Stromal cell of bone marrow (primary cell): ENCODE results near the gene NAP1L5.

Experiments used
- DNase-seq: peaks from one replicate; pipeline ENCODE4 v3.0.0-alpha.2; 2012; ENCODE audit warnings: low read depth

Gene NAP1L5

GRCh38 chr4:88722276-88722780 is 24.7 kb upstream of the NAP1L5 start:
- no peak for DNase-seq

GRCh38 chr4:88720451-88721428 is 23.1 kb upstream of the NAP1L5 start:
- no peak for DNase-seq

DNA sequence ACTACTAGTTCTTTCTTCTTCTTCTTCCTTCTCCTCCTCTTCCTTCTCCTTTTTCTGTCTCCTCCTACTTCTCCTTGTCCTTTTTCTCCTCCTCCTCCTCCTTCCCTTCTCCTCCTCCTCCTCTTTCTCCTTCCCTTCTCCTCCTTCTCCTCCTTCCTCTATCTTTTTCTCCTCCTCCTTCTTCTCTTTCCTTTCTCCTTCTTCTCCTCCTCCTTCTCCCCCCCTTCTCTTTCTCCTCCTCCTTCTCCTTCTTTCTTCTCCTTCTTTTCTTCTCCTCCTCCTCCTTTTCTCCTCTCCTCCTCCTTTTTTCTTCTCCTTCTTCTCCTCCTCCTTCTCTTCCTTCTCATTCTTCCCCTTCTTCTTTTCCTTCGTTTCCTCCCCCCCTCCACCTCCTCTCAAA is 21.8 kb upstream of the NAP1L5 start:
- no peak for DNase-seq

DNA sequence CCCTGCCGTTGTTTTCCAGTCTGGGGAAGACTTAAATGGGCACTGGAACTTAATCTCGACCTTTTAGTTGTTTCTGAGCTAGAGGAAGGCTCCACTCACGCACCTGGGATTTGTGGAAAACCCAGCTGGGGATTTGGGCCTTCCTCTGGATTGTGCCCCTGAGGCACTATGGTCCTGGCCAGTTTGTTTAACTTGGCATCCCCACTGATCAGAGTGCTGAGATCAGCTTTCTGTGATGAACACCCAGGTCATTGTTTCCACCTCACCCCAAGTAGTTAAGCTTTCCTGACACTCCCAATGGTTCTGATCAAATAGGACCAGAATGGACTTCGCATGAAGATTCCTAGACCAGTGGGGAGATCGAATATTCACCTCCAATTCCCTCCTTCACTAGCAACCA is 20.5 kb upstream of the NAP1L5 start:
- DNase-seq: no peak

- DNase-seq: no peak
Observed at GRCh38 chr4:88713782-88714181, 16.2 kb upstream of the NAP1L5 start.

- DNase-seq: no peak
Observed at GRCh38 chr4:88709989-88710388, 12.4 kb upstream of the NAP1L5 start.

- DNase-seq: peak; percentile 65
Observed at GRCh38 chr4:88706574-88706973, 8.9 kb upstream of the NAP1L5 start.

GRCh38 chr4:88705805-88706492 is 8.3 kb upstream of the NAP1L5 start:
- DNase-seq: no peak

DNA sequence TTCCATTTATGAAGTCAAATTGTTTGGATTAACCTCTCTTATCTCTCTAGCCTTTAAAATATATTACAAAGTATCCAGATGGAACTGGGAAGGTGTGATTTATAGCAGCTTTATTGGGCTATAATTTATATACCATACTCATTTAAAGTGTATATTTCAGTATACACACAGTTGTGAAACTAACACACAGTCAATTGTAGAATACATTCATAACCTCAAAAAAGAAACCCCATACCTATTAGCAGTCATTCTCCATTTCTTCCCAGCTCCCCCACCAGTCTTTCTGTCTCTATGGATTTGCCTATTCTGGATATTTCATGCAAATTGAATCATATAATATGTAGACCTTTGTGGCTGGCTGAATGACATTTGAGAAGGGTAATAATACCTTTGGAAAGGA is 7.6 kb upstream of the NAP1L5 start:
- no peak for DNase-seq

- DNase-seq: no peak
Observed at GRCh38 chr4:88702782-88703181, 5.2 kb upstream of the NAP1L5 start.

- no peak for DNase-seq
Observed at GRCh38 chr4:88698519-88698918, 890 bp upstream of the NAP1L5 start.

GRCh38 chr4:88697141-88697540 is 488 bp downstream of the NAP1L5 start:
- no peak for DNase-seq

- no peak for DNase-seq
Observed at GRCh38 chr4:88696630-88697029, 999 bp downstream of the NAP1L5 start.

DNA sequence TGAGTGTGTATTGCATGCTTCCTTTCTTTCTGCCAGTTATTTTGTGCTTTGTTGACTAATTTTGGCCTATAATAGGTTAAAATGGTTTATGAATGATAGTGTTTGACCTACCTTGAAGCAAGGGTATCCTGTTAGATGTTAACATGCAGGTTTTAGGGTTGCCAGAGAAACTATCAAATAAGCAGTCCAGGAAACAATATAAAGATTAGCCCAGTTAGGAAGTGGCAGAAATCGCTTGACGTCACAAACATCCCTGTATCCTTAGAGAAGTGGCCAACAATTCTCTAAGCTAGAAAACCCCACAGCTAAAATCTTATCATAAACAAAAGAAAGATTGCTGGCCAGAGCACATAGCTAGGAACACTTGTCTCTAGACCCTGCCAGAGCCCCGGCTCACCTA is 3.8 kb downstream of the NAP1L5 start:
- DNase-seq: no peak

DNA sequence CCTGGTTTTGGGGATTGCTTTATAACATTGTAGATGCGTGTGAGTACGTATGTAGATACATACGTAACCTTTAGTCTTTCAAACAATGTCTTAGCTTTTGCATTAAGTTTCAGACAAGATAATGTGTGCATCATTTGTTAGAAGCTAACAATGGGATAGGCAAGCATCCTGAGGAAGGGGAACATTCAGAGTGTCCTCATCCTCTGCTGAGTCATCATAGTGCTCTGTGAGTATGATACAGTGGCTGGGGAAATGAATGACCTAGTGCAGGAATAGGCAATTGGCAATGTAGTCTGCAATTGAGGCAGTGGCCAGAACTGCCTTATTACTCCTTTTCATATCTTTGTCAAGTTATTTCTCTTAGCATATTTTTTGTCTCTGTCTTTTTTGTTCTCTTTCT is 7.3 kb downstream of the NAP1L5 start:
- DNase-seq: no peak

GRCh38 chr4:88681209-88681608 is 16.4 kb downstream of the NAP1L5 start:
- DNase-seq: no peak

DNA sequence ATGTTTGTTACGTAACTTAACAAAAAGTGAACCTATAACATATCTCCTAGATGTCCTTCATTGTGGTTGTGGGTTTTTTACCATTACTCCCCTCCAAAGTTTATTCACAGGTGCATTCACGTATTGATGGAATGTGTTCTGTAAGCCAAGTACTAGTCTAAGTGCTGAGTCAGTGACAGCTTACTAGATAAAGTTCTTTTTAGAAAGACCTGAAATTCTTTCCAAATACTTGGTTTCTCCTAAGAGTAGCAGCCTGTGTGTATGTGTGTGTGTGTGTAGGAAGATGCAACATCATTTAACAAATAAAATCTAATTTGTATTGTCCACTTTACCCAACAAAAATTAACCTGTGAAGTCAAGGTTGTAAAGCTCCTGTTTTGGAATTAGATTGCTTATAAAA is 22.1 kb downstream of the NAP1L5 start:
- DNase-seq: no peak

- no peak for DNase-seq
Observed at GRCh38 chr4:88674979-88675378, 22.6 kb downstream of the NAP1L5 start.

DNA sequence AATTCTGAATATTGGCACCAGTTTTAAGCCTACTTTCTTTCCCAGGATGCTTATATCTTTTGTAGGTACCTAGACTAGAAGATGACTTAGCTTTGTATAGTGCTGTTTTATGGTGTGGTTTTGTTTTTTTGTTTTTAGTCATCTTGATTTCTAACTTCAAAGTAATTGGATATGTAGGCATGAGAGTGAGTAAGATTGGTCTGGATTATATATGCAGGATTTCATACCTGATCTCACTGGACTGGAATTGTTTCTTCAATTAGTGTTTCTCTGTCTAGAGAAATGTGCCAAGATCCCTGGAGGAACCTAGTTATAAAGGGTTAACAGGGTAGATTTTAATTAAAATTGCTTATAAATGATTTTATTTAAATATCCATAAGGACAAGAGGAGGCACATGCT is 23.1 kb downstream of the NAP1L5 start:
- DNase-seq: no peak

GRCh38 chr4:88673886-88674285 is 23.7 kb downstream of the NAP1L5 start:
- no peak for DNase-seq

GRCh38 chr4:88672987-88673386 is 24.6 kb downstream of the NAP1L5 start:
- DNase-seq: no peak

GRCh38 chr4:88661739-88662138 is 35.9 kb downstream of the NAP1L5 start:
- DNase-seq: peak; percentile 82
